Fibroblast of lung (primary cell): Measurements from ENCODE around the gene TBX10.

Source experiments
- EZH2 ChIP-seq: IDR thresholded peaks from 2 replicates; pipeline ENCODE4 v1.5.1; 2012; ENCODE audit warnings: low read length, control low read depth, mild to moderate bottlenecking; ENCODE audit errors: missing control alignments
- TF ChIP-seq, protein P1 (sequence below), 2 donors: IDR thresholded peaks in 1 of 2; conservative IDR thresholded peaks in 1 of 2; 1 replicate in 1 of 2; 2 replicates in 1 of 2; pipeline ENCODE4 v1.5.1; 2011 to 2012; ENCODE audit warnings: low read length in 2 of 2, control low read depth in 1 of 2, inconsistent platforms in 1 of 2, low read depth in 1 of 2, mild to moderate bottlenecking in 1 of 2

DNA sequence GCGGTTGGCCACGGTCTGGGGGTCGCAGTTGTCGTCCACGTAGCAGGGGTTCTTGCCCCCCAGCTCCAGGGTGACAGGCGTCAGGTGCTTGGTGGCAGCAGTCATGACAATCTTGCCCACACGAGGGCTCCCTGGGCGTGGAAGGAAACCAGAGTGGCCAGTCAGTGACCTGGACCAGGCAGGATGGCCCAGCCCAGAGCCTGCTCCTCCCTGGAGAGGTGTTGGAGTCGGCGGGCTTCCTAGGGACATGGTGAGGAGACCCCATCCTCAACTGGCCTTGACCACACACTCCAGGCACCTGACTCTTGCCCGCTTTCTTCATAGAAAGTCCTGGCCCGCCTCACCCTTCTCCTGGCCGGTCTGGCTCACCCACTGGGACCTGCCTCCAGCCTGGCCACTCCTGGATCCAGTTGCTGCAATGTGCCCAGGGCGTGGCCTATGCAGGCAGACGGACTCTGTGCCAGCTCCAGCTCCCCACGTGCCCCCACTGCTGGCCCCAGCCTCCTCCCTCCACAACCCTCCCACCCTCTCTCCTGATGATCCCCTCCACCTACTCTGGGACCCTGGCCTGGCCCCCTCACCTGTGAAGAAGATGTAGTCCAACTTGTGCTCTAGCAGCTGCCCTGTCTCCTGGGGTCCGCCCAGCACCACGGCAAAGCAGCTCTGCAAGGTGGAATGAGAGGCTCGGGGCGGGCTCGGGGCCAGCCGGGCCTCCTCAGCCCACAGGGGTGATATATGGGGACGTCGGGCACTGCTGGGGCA, 26.2 kb upstream of the TBX10 start:
- TF ChIP-seq, protein P1, sequence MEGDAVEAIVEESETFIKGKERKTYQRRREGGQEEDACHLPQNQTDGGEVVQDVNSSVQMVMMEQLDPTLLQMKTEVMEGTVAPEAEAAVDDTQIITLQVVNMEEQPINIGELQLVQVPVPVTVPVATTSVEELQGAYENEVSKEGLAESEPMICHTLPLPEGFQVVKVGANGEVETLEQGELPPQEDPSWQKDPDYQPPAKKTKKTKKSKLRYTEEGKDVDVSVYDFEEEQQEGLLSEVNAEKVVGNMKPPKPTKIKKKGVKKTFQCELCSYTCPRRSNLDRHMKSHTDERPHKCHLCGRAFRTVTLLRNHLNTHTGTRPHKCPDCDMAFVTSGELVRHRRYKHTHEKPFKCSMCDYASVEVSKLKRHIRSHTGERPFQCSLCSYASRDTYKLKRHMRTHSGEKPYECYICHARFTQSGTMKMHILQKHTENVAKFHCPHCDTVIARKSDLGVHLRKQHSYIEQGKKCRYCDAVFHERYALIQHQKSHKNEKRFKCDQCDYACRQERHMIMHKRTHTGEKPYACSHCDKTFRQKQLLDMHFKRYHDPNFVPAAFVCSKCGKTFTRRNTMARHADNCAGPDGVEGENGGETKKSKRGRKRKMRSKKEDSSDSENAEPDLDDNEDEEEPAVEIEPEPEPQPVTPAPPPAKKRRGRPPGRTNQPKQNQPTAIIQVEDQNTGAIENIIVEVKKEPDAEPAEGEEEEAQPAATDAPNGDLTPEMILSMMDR (conservative IDR thresholded peaks at IDR 0.05 in 1 of 2, IDR thresholded peaks at IDR 0.05 in 1 of 2; ENCODE audit: low read depth in 1 of 2, low read length in 2 of 2): no peak
- TF ChIP-seq EZH2: no peak
